Kidney (tissue), 14 donors: ENCODE measurements around the gene SORBS1. TPM values are rescaled to one million over a fixed set of nuclear protein-coding genes. Genes with fewer than 3 reads are reported as not detected.

Source experiments
- DNase-seq, 5 donors: peaks; one replicate each; pipeline ENCODE4 v3.0.0-alpha.2; 2013 to 2020
- FAIRE-seq: peaks from 2 replicates; lab custom pipeline; 2012; peaks lifted over from hg19 to GRCh38; lab: Jason Lieb, UNC
- H3K27ac ChIP-seq, 2 donors: one replicate each; pipeline ENCODE4 v1.7.0; 2013; ENCODE audit warnings: low read depth in 2 of 2, low read length in 2 of 2, inconsistent platforms in 1 of 2
- H3K27me3 ChIP-seq: one replicate; pipeline ENCODE4 v1.7.1; 2013; ENCODE audit warnings: low read length, inconsistent platforms; ENCODE audit not compliant: control insufficient read depth, insufficient read depth
- H3K36me3 ChIP-seq, 3 donors: one replicate each; pipeline versions ENCODE4 v1.7.0 to v1.7.1; 2013; ENCODE audit warnings: low read length in 3 of 3, control low read depth in 1 of 3, inconsistent platforms in 1 of 3; ENCODE audit not compliant: insufficient read depth in 3 of 3, control insufficient read depth in 2 of 3
- H3K4me1 ChIP-seq, 3 donors: one replicate each; pipeline versions ENCODE4 v1.7.0 to v1.7.1; 2013; ENCODE audit warnings: low read length in 3 of 3, inconsistent platforms in 1 of 3, low read depth in 1 of 3; ENCODE audit not compliant: control insufficient read depth in 2 of 3, insufficient read depth in 2 of 3
- H3K4me3 ChIP-seq, 3 donors: one replicate each; pipeline versions ENCODE4 v1.7.0 to v1.8.1; 2013; ENCODE audit warnings: low read length in 3 of 3, control low read depth in 1 of 3, inconsistent platforms in 1 of 3
- H3K9ac ChIP-seq, 3 donors: one replicate each; pipeline versions ENCODE4 v1.7.0 to v1.7.1; 2013; ENCODE audit warnings: low read length in 3 of 3, control low read depth in 1 of 3, inconsistent platforms in 1 of 3
- H3K9me3 ChIP-seq, 3 donors: one replicate each; pipeline versions ENCODE4 v1.7.0 to v1.7.1; 2013; ENCODE audit warnings: low read length in 3 of 3, control low read depth in 1 of 3, inconsistent platforms in 1 of 3; ENCODE audit not compliant: control insufficient read depth in 2 of 3, insufficient read depth in 1 of 3
- CTCF ChIP-seq: IDR thresholded peaks from 3 replicates; pipeline ENCODE4 v1.5.1; 2012; ENCODE audit warnings: mild to moderate bottlenecking, moderate library complexity, borderline replicate concordance; ENCODE audit not compliant: insufficient read depth; ENCODE audit errors: extremely low read depth
- intact Hi-C: fragments of 100-400 bp; cut with DNase I; formaldehyde crosslinking; loops from one replicate; pipeline ENCODE4 v1.11.1; 2022
- polyA plus RNA-seq: library from polyadenylated mRNA; stranded (reverse); fragments of 350-450 nt; fragmentation: Illumina TruSeq; extraction: RNeasy Lipid Tissue Mini Kit (QIAGEN cat#74804); gene quantifications from one replicate; pipeline ENCODE4 v1.2.3, GENCODE V29; 2014; ENCODE audit warnings: low read depth, low replicate concordance; ENCODE audit not compliant: insufficient read depth
- total RNA-seq: library from RNA; stranded (reverse); fragmentation: NEBNext Ultra II Directional; extraction: Animal tissue kit (Norgen Biotek cat#: 25700); gene quantifications from one replicate; pipeline ENCODE4 v1.2.1, GENCODE V29; 2021
- donor health status: control.
- donor health status: control.
- donor health status: control.
- donor health status: control.
- donor health status: control.
- donor health status: DM: yes; HTN: yes; CAD: no.
- donor health status: Normal renal cell carcinoma (clear cell type).

SORBS1 gene
- total and polyA plus RNA-seq, 2 donors from 2014 or later, result 12.2 to 91.7 TPM

GRCh38 chr10:95501203-95502094, 59.7 kb downstream of the SORBS1 start:
- no peaks in the 10 kb centered on the region for H3K36me3 ChIP-seq
- H3K4me1 ChIP-seq, result peaks cover 0 to 7% (median 0%) of the 10 kb centered on the region in 3 donors
- no peaks in the 10 kb centered on the region for H3K9me3 ChIP-seq
- intact Hi-C loops, result no loop called here
- no peak overlapping the region for H3K9ac ChIP-seq
- H3K4me3 ChIP-seq, result no peak overlapping the region
- no peaks in the 10 kb centered on the region for H3K27me3 ChIP-seq
- TF ChIP-seq CTCF, result no peak
- H3K27ac ChIP-seq, result no peak overlapping the region
- DNase-seq, result no peak
- FAIRE-seq, result no peak

- no peaks in the 10 kb centered on the region for H3K27me3 ChIP-seq
- DNase-seq, result no peak
- peaks cover 0 to 7% (median 0%) of the 10 kb centered on the region in 3 donors for H3K4me1 ChIP-seq
- TF ChIP-seq CTCF, result no peak
- H3K36me3 ChIP-seq, result no peaks in the 10 kb centered on the region
- no peak overlapping the region for H3K9ac ChIP-seq
- H3K27ac ChIP-seq, result no peak overlapping the region
- intact Hi-C loops, result no loop called here
- FAIRE-seq, result no peak
- H3K9me3 ChIP-seq, result no peaks in the 10 kb centered on the region
- no peak overlapping the region for H3K4me3 ChIP-seq
Measured at GRCh38 chr10:95500649-95501048, 60.5 kb downstream of the SORBS1 start.

GRCh38 chr10:95500097-95500496, 61.1 kb downstream of the SORBS1 start:
- intact Hi-C loops, result no loop called here
- Histone ChIP-seq H3K4me3 (no peak overlapping the region), H3K9ac (no peak overlapping the region), H3K27ac (no peak overlapping the region), H3K27me3 (no peaks in the 10 kb centered on the region), H3K4me1 (peaks cover 0 to 7% (median 0%) of the 10 kb centered on the region in 3 donors), H3K36me3 (no peaks in the 10 kb centered on the region), H3K9me3 (no peaks in the 10 kb centered on the region)
- DNase-seq (no peak), FAIRE-seq (no peak)
- TF ChIP-seq CTCF, result no peak
